HG03060 (cell line): Measurements from ENCODE around the gene APLF.
"Not testable (repeated sequence)": the region's sequence is repeated elsewhere in the genome, so short reads cannot be mapped to it uniquely, and the experiment has no call there.

Experiments used
- ATAC-seq: cut with Tn5 transposase; IDR thresholded peaks from one replicate; pipeline ENCODE4 v1.9.1; 2021; ENCODE audit warnings: low read depth, moderate number of reproducible peaks; ENCODE audit not compliant: unreplicated experiment

Gene APLF

GRCh38 chr2:68568116-68568515 is 100.7 kb downstream of the APLF start:
- ATAC-seq = no peak

- no peak for ATAC-seq
Observed at GRCh38 chr2:68569604-68570003, 102.2 kb downstream of the APLF start.

GRCh38 chr2:68570434-68570833 is 103.0 kb downstream of the APLF start:
- not testable (repeated sequence) for ATAC-seq

- no peak for ATAC-seq
Observed at GRCh38 chr2:68574202-68574791, 106.9 kb downstream of the APLF start.

- no peak for ATAC-seq
Observed at GRCh38 chr2:68577183-68577582, 109.8 kb downstream of the APLF start.

- no peak for ATAC-seq
Observed at GRCh38 chr2:68579689-68580088, 112.3 kb downstream of the APLF start.

- no peak for ATAC-seq
Observed at GRCh38 chr2:68588589-68588988, 121.2 kb downstream of the APLF start.

- no peak for ATAC-seq
Observed at GRCh38 chr2:68589963-68590362, 122.6 kb downstream of the APLF start.

- ATAC-seq = no peak
Observed at GRCh38 chr2:68590702-68591101, 123.3 kb downstream of the APLF start.

- no peak for ATAC-seq
Observed at GRCh38 chr2:68591225-68591624, 123.8 kb downstream of the APLF start.

GRCh38 chr2:68594041-68594440 is 126.7 kb downstream of the APLF start:
- no peak for ATAC-seq

- ATAC-seq = no peak
Observed at GRCh38 chr2:68594674-68595492, 127.5 kb downstream of the APLF start.

GRCh38 chr2:68595493-68595785 is 128.1 kb downstream of the APLF start:
- ATAC-seq = not testable (repeated sequence)

GRCh38 chr2:68600495-68600894 is 133.1 kb downstream of the APLF start:
- ATAC-seq = not testable (repeated sequence)

- ATAC-seq = no peak
Observed at GRCh38 chr2:68603059-68603458, 135.7 kb downstream of the APLF start.

- no peak for ATAC-seq
Observed at GRCh38 chr2:68604077-68604476, 136.7 kb downstream of the APLF start.

GRCh38 chr2:68605939-68606338 is 138.6 kb downstream of the APLF start:
- ATAC-seq = no peak

GRCh38 chr2:68606759-68607158 is 139.4 kb downstream of the APLF start:
- no peak for ATAC-seq

GRCh38 chr2:68607837-68608236 is 140.5 kb downstream of the APLF start:
- no peak for ATAC-seq

GRCh38 chr2:68612765-68613519 is 145.6 kb downstream of the APLF start:
- ATAC-seq = no peak

GRCh38 chr2:68620772-68621171 is 153.4 kb downstream of the APLF start:
- no peak for ATAC-seq

- no peak for ATAC-seq
Observed at GRCh38 chr2:68623820-68624219, 156.4 kb downstream of the APLF start.
